GM12892 (cell line): Measurements from ENCODE around the gene HTT.
A peak's percentile ranks its signal among the peaks of the same experiment; 100 is the strongest.

Experiments
- POLR2A ChIP-seq: IDR thresholded peaks from 2 replicates; pipeline ENCODE4 v1.6.1; 2011; ENCODE audit warnings: low read depth, low read length, control low read depth
- POLR2AphosphoS5 ChIP-seq: IDR thresholded peaks from 2 replicates; pipeline ENCODE4 v1.6.1; 2011; ENCODE audit warnings: low read depth, low read length, control low read depth
- TAF1 ChIP-seq: IDR thresholded peaks from 2 replicates; pipeline ENCODE4 v1.6.1; 2011; ENCODE audit warnings: low read depth, mild to moderate bottlenecking, control low read depth, low read length, borderline replicate concordance

DNA sequence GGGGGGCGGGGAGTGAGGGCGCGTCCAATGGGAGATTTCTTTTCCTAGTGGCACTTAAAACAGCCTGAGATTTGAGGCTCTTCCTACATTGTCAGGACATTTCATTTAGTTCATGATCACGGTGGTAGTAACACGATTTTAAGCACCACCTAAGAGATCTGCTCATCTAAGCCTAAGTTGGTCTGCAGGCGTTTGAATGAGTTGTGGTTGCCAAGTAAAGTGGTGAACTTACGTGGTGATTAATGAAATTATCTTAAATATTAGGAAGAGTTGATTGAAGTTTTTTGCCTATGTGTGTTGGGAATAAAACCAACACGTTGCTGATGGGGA lies 1.1 kb downstream of the HTT start:
- TF ChIP-seq POLR2AphosphoS5, result peak; percentile 81; the same call in 1 of the 2 replicates
- peak; percentile 68 for TF ChIP-seq POLR2A
- TF ChIP-seq TAF1, result peak; percentile 38; the same call in 1 of the 2 replicates
